Heart left ventricle (tissue), 16 donors: ENCODE measurements around the gene ABCA7. TPM values are rescaled to one million over a fixed set of nuclear protein-coding genes. Genes with fewer than 3 reads are reported as not detected.

Experiments used
- ATAC-seq, 4 donors: fragments of 200-7000 bp; cut with Tn5 transposase; one replicate each; pipeline ENCODE4 v1.9.1; 2020 to 2022; ENCODE audit warnings: moderate library complexity in 4 of 4, mild to moderate bottlenecking in 3 of 4, moderate number of reproducible peaks in 1 of 4
- DNase-seq, 5 donors: peaks; one replicate each; pipeline ENCODE4 v3.0.0-alpha.2; 2020
- H3K27ac ChIP-seq, 12 donors: fragments of 200-600 bp; sonication (generic) in 4 of 12; one replicate each; pipeline versions ENCODE4 v1.5.0 to v1.8.0; 2016 to 2022; ENCODE audit warnings: mild to moderate bottlenecking in 2 of 12
- H3K27me3 ChIP-seq, 9 donors: fragments of 200-600 bp; sonication (generic) in 2 of 9; one replicate each; pipeline versions ENCODE4 v1.5.1 to v1.8.0; 2016 to 2022; ENCODE audit warnings: mild to moderate bottlenecking in 3 of 9
- H3K36me3 ChIP-seq, 9 donors: fragments of 200-600 bp; sonication (generic) in 2 of 9; one replicate each; pipeline versions ENCODE4 v1.5.0 to v1.8.0; 2018 to 2022; ENCODE audit warnings: mild to moderate bottlenecking in 2 of 9
- H3K4me1 ChIP-seq, 12 donors: fragments of 200-600 bp; sonication (generic) in 4 of 12; one replicate each; pipeline versions ENCODE4 v1.5.0 to v1.8.0; 2016 to 2022; ENCODE audit warnings: mild to moderate bottlenecking in 3 of 12
- H3K4me3 ChIP-seq, 12 donors: fragments of 200-600 bp; sonication (generic) in 4 of 12; one replicate each; pipeline versions ENCODE4 v1.5.0 to v1.8.0; 2017 to 2022; ENCODE audit warnings: mild to moderate bottlenecking in 9 of 12, moderate library complexity in 4 of 12
- H3K9me3 ChIP-seq, 12 donors: fragments of 200-600 bp; sonication (generic) in 4 of 12; one replicate each; pipeline versions ENCODE4 v1.5.0 to v1.8.0; 2016 to 2022; ENCODE audit warnings: mild to moderate bottlenecking in 1 of 12
- CTCF ChIP-seq, 12 donors: fragments of 200-600 bp; sonication (generic) in 4 of 12; IDR thresholded peaks; one replicate each; pipeline versions ENCODE4 v1.5.0 to v1.8.0; 2018 to 2022; ENCODE audit warnings: antibody characterized with exemption in 12 of 12, mild to moderate bottlenecking in 5 of 12
- POLR2A ChIP-seq, 2 donors: fragments of 450-650 bp; IDR thresholded peaks; one replicate each; pipeline ENCODE4 v1.6.1; 2017; ENCODE audit warnings: antibody characterized with exemption in 2 of 2, mild to moderate bottlenecking in 2 of 2, moderate library complexity in 2 of 2
- WGBS, 4 donors: extraction: QIAGEN DNeasy Blood & Tissue Kit in 2 of 4; methylation state at CpG; one replicate each; pipeline versions ENCODE4 v1.1.5 to v1.1.7; 2013 to 2018; 5-methylcytosine and 5-hydroxymethylcytosine counted together
- intact Hi-C, 10 donors: fragments of 100-400 bp; cut with DNase I; formaldehyde crosslinking; loops; one replicate each; pipeline versions ENCODE4 v1.11.1 to v1.14.2; 2022
- polyA plus RNA-seq, 2 donors: library from polyadenylated mRNA; stranded (reverse); fragments of 200-250 nt; gene quantifications; one replicate each; pipeline ENCODE4 v1.2.3, GENCODE V29; 2013
- total RNA-seq, 9 donors: library from RNA; depleted of rRNA in 2 of 9; stranded (reverse); fragments of >200 nt in 2 of 9; fragmentation: NEBNext Ultra II Directional in 3 of 9; extraction: Animal tissue kit (Norgen Biotek cat#: 25700) in 3 of 9; gene quantifications; one replicate each; pipeline versions ENCODE4 v1.1.0 to v1.2.4, GENCODE V29; 2016 to 2023
- donor health status: ischemic (EF 13 %, LVEDD 7.1; RV severe dilation, severe dysfunction).
- donor health status: healthy with polysubstance abuse.
- donor health status: DM: no; HTN: yes; CAD: no.
- donor health status: DM: no; HTN: no; CAD: no.
- donor health status: ischemic (EF 25% LVEDD 6.9; RV normal size, moderate dysfunction).
- donor health status: ischemic (EF 25% LVEDD 5.7; RV mildly dilated, moderate dysfunction).
- donor health status: healthy.
- donor health status: DM: yes; HTN: yes; CAD: no.
- donor health status: ischemic (EF 35%, LVEDD 5.7; RV mildly dilated, moderate dysfunction).
- donor health status: nonischemic (EF 11% LVEDD 7.7; RV severe dilation, severe dysfunction).
- donor health status: DM: yes; HTN: yes; CAD: no.
- donor health status: PGD.
- donor health status: ischemic (EF 29% LVEDD 5.4; RV normal size, mild dysfunction).
- donor health status: nonischemic (EF 23%, LVEDD 6.1; RV moderate dilation, normal function).

The ABCA7 gene
- total and polyA plus RNA-seq, 11 donors, result 2.9 to 12.4 (median 8.8) TPM

DNA sequence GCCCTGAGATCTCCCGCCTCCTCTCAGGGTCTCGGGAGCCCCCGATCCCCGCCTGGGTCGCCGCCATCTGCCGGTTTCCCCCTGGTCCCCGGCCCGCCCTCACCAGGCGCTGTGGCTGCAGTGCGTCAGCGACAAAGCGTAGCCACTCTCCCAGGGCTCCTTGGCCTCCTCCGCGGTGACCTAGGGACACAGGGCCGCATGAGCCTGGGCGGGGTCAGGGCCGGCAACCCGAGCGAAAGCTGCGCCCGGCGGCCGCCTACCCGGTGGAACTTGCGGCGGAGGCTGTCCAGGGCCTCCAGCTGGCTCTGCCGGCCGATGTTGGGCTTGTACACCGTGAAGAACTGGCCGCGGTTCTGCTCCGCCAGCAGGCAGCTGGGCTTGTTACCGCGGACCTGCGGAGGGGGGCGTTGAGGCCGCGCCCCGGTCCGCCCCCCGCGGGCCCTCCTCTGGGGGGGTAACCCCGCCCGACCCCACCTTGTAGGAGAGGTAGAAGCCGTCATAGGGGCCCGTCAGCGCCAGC, 69.2 kb downstream of the ABCA7 start:
- intact Hi-C loops, result no loop called here
- 92 to 95% (median 94%) methylated on average over 26 to 48 of the region's 48 CpGs for WGBS, 4 donors
- TF ChIP-seq POLR2A (IDR thresholded peaks at IDR 0.05) (no peak), CTCF (IDR thresholded peaks at IDR 0.05) (no peak)
- no peak for ATAC-seq
- peaks cover 5 to 55% (median 31%) of the 10 kb centered on the region in 12 donors for H3K4me1 ChIP-seq
- peak overlapping the region in 1 of 12 donors; percentile 68 for H3K27ac ChIP-seq
- peaks cover 0 to 78% (median 47%) of the 10 kb centered on the region in 9 donors for H3K36me3 ChIP-seq
- peak overlapping the region in 1 of 12 donors; percentile 45 for H3K4me3 ChIP-seq
- no peaks in the 10 kb centered on the region for H3K27me3 ChIP-seq
- H3K9me3 ChIP-seq, result no peaks in the 10 kb centered on the region
- peak in 2 of 5 donors; percentile 30 to 64 for DNase-seq

GRCh38 chr19:1109697-1110671, 70.1 kb downstream of the ABCA7 start:
- WGBS, 4 donors, result 88 to 94% (median 93%) methylated on average over 35 to 54 of the region's 54 CpGs
- ATAC-seq (no peak), DNase-seq (peak in 1 of 5 donors; percentile 31)
- TF ChIP-seq CTCF (IDR thresholded peaks at IDR 0.05) (no peak), POLR2A (IDR thresholded peaks at IDR 0.05) (no peak)
- Histone ChIP-seq H3K36me3 (peaks cover 0 to 87% (median 54%) of the 10 kb centered on the region in 9 donors), H3K27ac (no peak overlapping the region), H3K4me1 (peaks cover 5 to 54% (median 30%) of the 10 kb centered on the region in 12 donors), H3K4me3 (no peak overlapping the region), H3K27me3 (no peaks in the 10 kb centered on the region), H3K9me3 (no peaks in the 10 kb centered on the region)
- intact Hi-C loops, result loop anchor here (5.0 kb wide), 4 partner anchors 62 to 127 kb away; partner anchors contain the start of genes CBARP (in 1 of the 10) and SBNO2 (in 1 of the 10)

DNA sequence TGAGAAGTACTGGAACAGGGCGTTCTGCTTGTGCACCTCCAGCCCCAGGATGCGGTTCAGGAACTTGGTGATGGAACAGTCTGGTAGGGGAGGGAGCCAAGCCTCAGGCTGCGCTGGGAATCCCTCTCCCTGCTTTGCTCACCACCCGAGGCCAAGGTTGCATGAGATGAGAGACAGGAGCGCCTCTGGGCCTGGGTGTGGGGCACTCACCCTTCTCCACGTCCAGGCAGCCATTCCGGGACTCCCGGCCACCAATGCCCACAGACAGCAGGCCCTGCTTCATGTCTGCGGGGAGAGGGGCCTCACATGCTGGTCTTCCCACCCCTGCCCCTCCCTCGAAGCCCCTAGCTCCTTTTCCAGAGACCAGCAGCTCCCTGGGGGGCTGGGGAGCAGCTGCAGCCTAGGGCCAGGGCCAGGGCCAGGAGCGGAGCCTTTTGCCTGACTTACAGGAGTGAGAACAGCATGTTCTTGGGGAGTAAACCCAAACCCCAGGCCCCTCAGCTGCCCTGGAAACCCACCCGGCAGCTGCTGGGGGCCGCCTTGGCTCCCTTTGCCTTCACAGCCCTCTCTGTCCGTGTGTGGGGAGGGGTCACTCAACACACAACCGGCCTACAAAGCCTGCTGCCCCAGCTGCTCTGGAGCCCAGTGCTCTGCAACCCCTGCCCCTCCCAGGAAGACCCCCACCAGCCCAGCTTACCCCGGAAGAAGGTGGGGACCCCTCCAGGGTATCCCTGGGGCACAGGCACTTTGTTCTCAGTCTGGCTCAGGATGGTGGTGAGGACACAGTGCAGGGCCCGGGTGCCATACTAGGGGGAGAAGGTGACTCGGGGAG, 71.1 kb downstream of the ABCA7 start:
- Histone ChIP-seq H3K4me3 (no peak overlapping the region), H3K36me3 (peaks cover 0 to 96% (median 64%) of the 10 kb centered on the region in 9 donors), H3K27ac (peak overlapping the region in 6 of 12 donors; percentile 9 to 82 (median 26)), H3K4me1 (peaks cover 5 to 43% (median 23%) of the 10 kb centered on the region in 12 donors), H3K27me3 (no peaks in the 10 kb centered on the region), H3K9me3 (no peaks in the 10 kb centered on the region)
- TF ChIP-seq POLR2A (IDR thresholded peaks at IDR 0.05) (no peak), CTCF (IDR thresholded peaks at IDR 0.05) (no peak)
- 67 to 85% (median 82%) methylated on average over 13 to 18 of the region's 18 CpGs for WGBS, 4 donors
- intact Hi-C loops, result loop anchor here (5.0 kb wide), 4 partner anchors 61 to 126 kb away; partner anchors contain the start of genes CBARP (in 1 of the 10) and SBNO2 (in 1 of the 10)
- no peak for ATAC-seq
- peak in 1 of 5 donors; percentile 29 for DNase-seq
